HG02970 (cell line): ENCODE results near the gene LRPAP1.
"Not testable (repeated sequence)": the region's sequence is repeated elsewhere in the genome, so short reads cannot be mapped to it uniquely, and the experiment has no call there.

Source experiments
- ATAC-seq: cut with Tn5 transposase; IDR thresholded peaks from one replicate; pipeline ENCODE4 v1.9.1; 2021; ENCODE audit warnings: mild to moderate bottlenecking, moderate library complexity, moderate number of reproducible peaks; ENCODE audit not compliant: unreplicated experiment, low FRiP score

Gene LRPAP1

GRCh38 chr4:3520796-3521600 is 11.2 kb downstream of the LRPAP1 start:
- no peak for ATAC-seq

DNA sequence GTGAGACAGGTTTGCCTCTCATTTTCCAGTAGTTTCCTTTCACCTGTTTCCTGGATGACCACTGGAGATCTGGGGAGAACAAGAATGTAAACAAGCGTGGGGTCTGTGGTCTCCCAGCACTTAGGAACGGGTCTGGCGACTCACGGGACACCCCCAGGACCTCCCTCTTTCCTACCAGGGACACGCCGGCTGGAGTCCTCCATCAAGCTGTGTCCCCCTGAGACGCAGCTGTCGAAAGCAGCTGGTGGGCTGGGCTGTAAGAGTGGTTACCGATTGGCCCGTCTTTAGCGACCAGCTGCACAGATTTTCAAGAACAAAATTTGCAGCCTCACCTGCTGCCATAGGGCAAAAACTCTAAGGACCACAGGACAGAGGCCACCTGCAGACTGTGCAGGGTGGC is 11.9 kb downstream of the LRPAP1 start:
- no peak for ATAC-seq

DNA sequence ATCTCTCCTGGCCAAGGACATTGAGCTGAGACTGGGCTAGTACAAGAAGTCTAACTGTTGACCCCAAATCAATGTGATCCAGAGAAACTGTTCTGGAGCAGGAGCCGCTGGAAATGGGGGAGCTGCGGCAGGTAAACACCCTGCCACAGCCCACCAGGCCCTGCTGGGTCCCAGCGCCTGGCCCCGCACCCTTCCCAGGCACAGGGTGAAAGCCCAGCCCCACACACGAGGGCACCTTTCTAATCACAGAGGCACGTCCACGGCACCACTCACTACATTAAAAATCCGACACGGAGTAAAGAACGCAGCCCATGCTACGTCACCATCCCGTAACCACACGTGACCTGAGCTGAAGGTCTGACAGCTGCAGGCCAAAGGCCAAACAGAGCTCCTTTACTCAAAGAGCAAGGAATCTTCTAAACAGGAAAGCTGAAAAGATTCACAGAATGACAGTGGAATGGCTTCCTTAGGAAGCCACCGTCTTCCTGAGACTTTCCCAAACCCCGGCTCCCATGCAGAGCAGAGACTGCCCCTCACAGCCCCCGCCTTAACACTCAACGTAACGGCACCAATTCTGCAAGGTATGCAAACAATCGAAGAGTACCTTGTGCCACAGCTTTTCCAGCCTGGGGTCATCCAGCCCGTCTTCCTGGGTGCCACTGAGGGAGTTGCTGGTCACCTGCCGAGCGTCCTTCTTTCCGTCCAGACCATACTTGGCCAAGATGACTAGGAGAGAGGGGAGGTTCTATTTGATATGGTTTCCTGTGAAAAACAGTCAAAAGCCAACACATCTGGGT is 12.6 kb downstream of the LRPAP1 start:
- ATAC-seq: no peak

- ATAC-seq: no peak
Measured at GRCh38 chr4:3518941-3519340, 13.3 kb downstream of the LRPAP1 start.

- no peak for ATAC-seq
Measured at GRCh38 chr4:3518511-3518880, 13.7 kb downstream of the LRPAP1 start.

DNA sequence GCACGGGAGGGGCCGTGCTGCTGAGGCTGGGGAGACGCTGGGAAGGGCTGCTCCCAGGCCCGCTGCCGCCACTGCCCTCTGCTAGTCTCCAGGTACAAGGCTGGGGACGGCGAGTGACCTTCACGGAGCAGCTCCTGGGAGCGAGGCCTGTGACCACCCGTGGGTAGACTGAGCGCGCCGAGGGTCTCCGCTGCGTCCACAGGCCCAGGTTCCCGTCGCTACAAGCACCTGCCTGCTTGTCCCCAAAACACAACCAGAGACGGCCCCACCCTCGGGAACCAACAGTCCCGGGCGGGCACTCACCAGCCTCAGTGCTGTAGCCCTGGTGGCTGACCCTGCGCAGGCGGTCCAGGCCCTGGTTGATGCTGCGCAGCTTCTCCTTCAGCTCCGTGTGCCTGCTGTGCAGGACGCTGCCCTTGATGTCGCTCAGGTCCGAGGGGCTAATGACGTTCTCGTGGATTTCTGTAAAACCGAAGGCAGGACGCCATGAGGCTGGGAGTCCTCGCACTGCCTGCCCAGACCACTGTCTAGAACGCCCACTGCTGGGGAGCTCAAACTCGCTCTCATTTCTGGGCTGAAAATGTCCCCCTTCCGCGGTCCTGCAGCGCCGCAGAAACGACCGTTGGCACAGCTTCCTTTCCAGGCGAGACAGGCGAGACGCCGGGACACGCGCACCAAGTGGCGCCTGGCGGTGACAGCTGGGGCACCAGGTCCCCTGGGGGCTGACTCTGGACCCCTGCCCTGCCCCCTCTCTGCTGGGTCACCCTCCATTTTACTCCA is 14.3 kb downstream of the LRPAP1 start:
- ATAC-seq: no peak

GRCh38 chr4:3516836-3517730 is 15.1 kb downstream of the LRPAP1 start:
- no peak for ATAC-seq

GRCh38 chr4:3516061-3516835 is 16.0 kb downstream of the LRPAP1 start:
- ATAC-seq: no peak

- no peak for ATAC-seq
Measured at GRCh38 chr4:3515646-3516045, 16.6 kb downstream of the LRPAP1 start.

DNA sequence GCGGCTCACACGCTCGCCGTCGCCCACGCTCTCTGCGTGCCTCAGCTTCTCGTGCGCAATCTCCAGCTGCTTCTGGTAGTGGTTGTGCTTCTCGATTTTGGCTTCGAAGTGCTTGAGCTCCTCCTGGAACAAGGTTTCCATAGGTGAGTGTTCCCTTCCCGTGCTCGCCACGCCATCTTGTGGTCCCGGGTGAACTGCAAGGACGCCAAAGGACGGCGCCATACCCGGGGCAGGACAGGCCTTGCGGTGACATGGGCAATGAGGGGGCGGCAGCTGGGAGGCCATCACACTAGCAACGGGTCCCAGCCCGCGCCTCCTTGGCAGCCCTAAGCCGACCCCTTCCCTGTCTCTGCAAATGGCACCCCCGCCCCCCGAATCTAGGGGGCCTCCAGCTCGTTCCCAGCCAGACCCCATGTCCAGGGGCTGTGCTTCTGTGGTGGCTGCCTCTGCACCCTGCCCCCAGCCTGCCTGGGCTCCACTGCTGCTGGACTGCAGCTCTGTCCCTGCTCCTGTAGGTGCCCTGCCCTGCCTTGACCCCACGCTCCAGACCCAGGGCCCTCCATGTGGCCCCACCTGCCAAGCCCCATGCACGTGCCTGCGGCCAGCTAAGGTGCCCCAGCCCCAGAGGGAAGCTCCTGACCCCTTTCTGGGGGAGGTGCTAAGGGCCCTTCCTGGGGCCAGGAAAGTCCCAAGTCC is 17.3 kb downstream of the LRPAP1 start:
- ATAC-seq: no peak

DNA sequence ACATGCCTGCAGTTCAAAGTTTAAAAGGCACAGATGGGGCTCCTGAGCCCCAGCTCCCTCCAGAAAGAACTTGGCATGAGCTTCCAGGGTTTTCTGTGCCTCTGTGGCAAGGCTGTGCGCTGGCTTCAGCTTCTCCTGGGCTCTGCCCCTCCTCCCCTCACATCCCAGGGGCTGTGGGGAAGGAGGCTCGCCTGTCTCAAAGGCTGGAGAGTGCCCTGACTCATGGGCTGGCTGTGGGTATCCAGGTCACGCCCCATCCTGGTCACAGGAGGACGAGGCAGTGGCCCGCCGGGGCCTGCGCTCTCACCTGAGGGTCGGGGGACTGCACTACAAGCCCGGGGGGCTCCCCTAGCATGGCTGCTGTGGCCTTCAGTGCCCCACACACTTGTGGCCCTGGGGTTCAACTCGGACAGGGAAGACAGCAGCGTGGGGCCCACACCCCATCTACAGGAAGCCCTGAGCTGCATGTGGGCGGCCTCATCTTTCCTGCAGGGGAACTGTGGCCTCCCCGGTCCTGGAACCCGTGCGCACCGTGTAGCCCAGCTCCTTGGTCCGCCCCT is 17.9 kb downstream of the LRPAP1 start:
- no peak for ATAC-seq

GRCh38 chr4:3513807-3514206 is 18.4 kb downstream of the LRPAP1 start:
- no peak for ATAC-seq

DNA sequence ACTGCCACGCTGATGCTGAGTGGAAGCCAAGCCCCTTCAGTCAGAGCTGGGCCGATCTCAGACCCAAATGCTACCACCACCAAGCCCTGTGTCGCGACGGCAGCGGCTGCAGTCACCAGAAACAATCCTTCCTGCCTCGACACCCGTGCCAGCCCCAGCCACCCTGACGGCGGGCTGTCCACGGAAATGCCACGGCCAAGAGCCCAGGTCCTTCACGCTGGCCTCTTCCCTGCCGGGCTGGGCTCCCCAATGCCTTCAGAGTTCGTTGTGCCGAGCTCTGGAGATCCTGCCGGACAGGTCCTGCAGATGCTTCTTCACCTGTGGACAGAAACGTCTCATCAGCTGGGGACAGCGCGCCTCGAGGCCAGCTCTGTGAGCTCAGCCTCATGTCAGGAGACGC is 19.5 kb downstream of the LRPAP1 start:
- ATAC-seq: no peak

GRCh38 chr4:3512279-3512678 is 19.9 kb downstream of the LRPAP1 start:
- ATAC-seq: no peak

- not testable (repeated sequence) for ATAC-seq
Measured at GRCh38 chr4:3511601-3512000, 20.6 kb downstream of the LRPAP1 start.

DNA sequence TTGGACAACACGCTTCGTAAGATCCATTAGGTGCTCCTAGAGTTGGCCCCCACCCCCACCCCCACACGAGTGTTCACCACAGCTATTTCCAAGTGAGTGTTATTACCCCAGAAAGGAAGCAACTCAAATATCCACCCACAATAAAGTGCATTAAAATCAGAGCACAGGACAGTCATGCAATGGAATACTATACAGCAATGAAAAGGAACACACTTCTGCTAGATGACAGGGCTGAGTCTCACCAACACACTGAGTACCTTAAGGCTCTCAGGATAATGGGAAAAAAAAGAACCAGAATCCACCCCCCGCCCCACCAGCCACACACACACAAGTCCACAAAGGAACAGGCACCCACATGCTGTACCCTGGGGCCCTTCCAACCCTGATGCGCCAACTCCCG is 21.0 kb downstream of the LRPAP1 start:
- ATAC-seq: no peak

DNA sequence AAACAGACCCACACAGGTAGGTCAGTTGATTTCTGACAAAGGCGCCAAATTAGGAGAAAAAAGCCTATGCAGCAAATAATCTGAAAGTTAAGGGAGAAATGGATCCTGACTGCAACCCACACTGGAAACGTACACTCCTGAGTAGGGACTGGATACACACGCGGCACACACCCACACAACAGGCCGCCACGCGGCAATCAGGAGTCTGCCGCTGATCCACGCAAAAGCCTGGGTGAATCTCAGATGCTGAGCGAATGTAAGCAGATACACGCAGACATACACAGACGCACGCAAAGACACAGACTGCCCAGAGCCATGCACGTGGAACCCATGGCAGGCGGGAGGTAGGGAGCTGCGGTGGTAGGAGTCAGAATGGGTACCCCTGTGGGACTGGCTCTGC is 21.7 kb downstream of the LRPAP1 start:
- ATAC-seq: no peak

GRCh38 chr4:3508542-3508941 is 23.7 kb downstream of the LRPAP1 start:
- ATAC-seq: no peak
